ENCODE results near the gene NTNG1.

DNA sequence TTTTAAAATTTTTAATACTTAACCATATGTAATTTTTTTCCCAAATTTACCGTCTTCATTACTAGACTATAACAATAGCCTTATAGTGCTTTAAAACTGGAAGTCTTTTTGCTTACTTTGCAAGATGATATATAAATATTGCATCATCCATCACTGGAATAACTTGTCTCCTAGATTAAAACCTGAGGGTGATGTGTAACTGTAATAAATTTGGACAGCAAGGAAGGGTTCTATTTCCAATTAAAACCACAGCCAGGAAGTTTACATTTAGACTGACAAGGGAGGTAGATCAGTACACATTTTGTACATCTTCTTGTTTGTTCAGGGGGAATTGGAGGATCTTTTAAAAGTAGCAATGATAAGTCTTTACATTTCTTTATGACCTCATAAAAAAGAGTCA, 21.9 kb downstream of the NTNG1 start:
- TF ChIP-seq POLR2AphosphoS5 (IDR thresholded peaks at IDR 0.05) (no peak), POLR2A (IDR thresholded peaks at IDR 0.05; ENCODE audit: low read depth) (no peak), EP300 (IDR thresholded peaks at IDR 0.05) (no peak)
- TF ChIP-seq, protein P1, sequence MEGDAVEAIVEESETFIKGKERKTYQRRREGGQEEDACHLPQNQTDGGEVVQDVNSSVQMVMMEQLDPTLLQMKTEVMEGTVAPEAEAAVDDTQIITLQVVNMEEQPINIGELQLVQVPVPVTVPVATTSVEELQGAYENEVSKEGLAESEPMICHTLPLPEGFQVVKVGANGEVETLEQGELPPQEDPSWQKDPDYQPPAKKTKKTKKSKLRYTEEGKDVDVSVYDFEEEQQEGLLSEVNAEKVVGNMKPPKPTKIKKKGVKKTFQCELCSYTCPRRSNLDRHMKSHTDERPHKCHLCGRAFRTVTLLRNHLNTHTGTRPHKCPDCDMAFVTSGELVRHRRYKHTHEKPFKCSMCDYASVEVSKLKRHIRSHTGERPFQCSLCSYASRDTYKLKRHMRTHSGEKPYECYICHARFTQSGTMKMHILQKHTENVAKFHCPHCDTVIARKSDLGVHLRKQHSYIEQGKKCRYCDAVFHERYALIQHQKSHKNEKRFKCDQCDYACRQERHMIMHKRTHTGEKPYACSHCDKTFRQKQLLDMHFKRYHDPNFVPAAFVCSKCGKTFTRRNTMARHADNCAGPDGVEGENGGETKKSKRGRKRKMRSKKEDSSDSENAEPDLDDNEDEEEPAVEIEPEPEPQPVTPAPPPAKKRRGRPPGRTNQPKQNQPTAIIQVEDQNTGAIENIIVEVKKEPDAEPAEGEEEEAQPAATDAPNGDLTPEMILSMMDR (IDR thresholded peaks at IDR 0.05), result no peak

Measured in esophagus muscularis mucosa (tissue), 4 donors.